Upper lobe of left lung (tissue), 6 donors: Measurements from ENCODE around the gene C4B. TPM values are rescaled to one million over a fixed set of nuclear protein-coding genes. Genes with fewer than 3 reads are reported as not detected.
"Not testable (repeated sequence)": the region's sequence is repeated elsewhere in the genome, so short reads cannot be mapped to it uniquely, and the experiment has no call there.

ENCODE experiments used
- ATAC-seq, 2 donors: fragments of 200-7000 bp; cut with Tn5 transposase; one replicate each; pipeline ENCODE4 v1.9.1; 2022; ENCODE audit warnings: mild to moderate bottlenecking in 2 of 2, moderate library complexity in 2 of 2; ENCODE audit not compliant: low FRiP score in 2 of 2
- DNase-seq, 2 donors: peaks; one replicate each; pipeline ENCODE4 v3.0.0-alpha.2; 2019 to 2020
- H3K27ac ChIP-seq, 4 donors: fragments of 200-600 bp; sonication (generic); one replicate each; pipeline ENCODE4 v1.5.1; 2016 to 2019
- H3K27me3 ChIP-seq, 4 donors: fragments of 200-600 bp; sonication (generic); one replicate each; pipeline ENCODE4 v1.5.1; 2017 to 2019
- H3K36me3 ChIP-seq, 4 donors: fragments of 200-600 bp; sonication (generic); one replicate each; pipeline ENCODE4 v1.5.1; 2016 to 2019
- H3K4me1 ChIP-seq, 4 donors: fragments of 200-600 bp; sonication (generic); one replicate each; pipeline ENCODE4 v1.5.1; 2018 to 2019
- H3K4me3 ChIP-seq, 4 donors: fragments of 200-600 bp; sonication (generic); one replicate each; pipeline ENCODE4 v1.5.1; 2017 to 2019; ENCODE audit warnings: mild to moderate bottlenecking in 2 of 4, moderate library complexity in 1 of 4
- H3K9me3 ChIP-seq, 4 donors: fragments of 200-600 bp; sonication (generic); one replicate each; pipeline ENCODE4 v1.5.1; 2018 to 2019
- WGBS, 2 donors: methylation state at CpG; one replicate each; pipeline ENCODE4 v1.1.5; 2017 to 2018; 5-methylcytosine and 5-hydroxymethylcytosine counted together
- total RNA-seq, 6 donors: library from RNA; depleted of rRNA in 4 of 6; stranded (reverse); fragments of >200 nt in 4 of 6; gene quantifications; one replicate each; pipeline versions ENCODE4 v1.1.0 to v1.2.1, GENCODE V29; 2016 to 2021
- donor health status: DM: no; HTN: no; CAD: no; lungs with moderate emphysema.
- donor health status: DM: no; HTN: yes; CAD: no; lungs with severe emphysema.

The C4B gene
- total RNA-seq, 6 donors from 2014 or later: 85.7 to 193 (median 97.7) TPM

DNA sequence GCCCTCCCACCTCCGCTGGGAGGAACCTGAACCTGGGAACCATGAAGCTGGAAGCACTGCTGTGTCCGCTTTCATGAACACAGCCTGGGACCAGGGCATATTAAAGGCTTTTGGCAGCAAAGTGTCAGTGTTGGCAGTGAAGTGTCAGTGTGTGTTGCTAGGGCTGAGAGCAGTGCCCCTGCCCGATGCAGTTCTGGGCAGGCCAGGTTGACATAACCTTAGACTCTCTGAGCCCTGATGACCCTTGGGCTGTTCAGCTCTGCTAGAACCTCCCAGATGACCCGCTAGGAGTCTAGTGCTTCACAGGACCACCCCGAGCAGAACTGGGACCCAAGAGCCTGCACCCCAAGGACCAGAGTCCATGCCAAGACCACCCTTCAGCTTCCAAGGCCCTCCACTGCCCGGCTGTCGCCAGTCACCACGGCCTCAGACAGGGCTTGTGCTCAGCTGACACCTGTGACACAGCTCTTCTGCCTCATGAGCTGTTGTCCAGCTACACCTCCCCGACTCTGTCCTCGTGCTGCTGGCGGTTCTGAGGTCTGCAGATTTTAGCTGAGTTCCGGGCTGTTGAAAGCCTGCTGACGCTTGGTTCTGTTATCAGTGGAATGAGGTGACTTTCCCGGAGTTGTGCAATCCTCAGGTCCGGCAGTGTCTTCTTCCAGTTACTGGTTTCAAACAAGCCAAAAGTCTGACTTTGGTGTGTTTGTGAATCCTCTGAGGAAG is 11.9 kb upstream of the C4B start:
- H3K9me3 ChIP-seq, H3K27ac ChIP-seq, H3K36me3 ChIP-seq, H3K27me3 ChIP-seq, H3K4me1 ChIP-seq, H3K4me3 ChIP-seq, DNase-seq: not testable (repeated sequence)
- peak in 1 of 2 donors; percentile 61 for ATAC-seq
- WGBS, 2 donors: no CpG with 5 or more reads among the region's 15 CpGs

DNA sequence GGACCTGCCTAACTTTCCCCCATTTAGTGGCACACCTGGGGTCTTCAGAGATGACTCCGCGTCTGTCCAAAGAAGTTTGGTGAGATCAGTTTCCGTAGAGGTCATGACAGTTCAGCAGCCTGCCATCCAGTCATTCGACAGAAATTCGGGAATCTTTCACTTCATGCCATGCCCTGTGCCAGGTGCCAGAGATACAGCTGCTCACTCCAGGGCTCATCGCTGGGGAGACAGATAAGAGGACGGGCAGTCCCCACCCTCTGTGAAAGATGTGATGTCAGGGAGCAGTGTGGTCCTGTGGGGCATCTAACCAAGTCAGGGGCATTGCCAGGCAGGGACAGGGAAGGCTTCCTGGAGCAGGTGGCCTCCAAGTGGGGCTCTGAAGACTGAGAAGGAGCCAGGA is 11.3 kb upstream of the C4B start:
- not testable (repeated sequence) for H3K27me3 ChIP-seq, H3K4me3 ChIP-seq, H3K9me3 ChIP-seq, ATAC-seq, H3K4me1 ChIP-seq, DNase-seq, H3K36me3 ChIP-seq, H3K27ac ChIP-seq
- no CpG with 5 or more reads among the region's 7 CpGs for WGBS, 2 donors

DNA sequence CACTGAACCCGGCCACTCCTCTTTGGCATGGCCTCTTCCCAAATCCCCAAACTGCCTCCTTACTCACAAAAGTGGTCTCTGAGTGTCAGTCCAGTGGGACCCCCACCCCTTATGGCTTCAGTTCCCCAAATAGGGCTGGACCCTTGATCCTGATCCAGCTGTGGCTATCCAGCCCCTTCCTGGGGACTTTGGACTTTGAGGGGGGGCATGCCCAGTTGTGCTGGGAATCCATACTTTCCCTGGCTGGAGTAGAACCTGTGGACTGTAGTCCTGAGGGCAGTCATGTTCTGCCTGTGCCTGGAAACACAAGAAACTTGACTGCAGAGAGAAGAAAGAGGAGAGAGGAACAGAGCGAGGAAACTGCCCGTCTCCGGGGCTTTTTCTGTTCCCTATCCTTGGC is 10.2 kb upstream of the C4B start:
- not testable (repeated sequence) for ATAC-seq, H3K36me3 ChIP-seq, H3K27ac ChIP-seq, H3K9me3 ChIP-seq, H3K27me3 ChIP-seq, H3K4me1 ChIP-seq, DNase-seq, H3K4me3 ChIP-seq
- 69 to 74% methylated on average over 3 to 4 of the region's 4 CpGs for whole genome bisulfite sequencing, 2 donors

DNA sequence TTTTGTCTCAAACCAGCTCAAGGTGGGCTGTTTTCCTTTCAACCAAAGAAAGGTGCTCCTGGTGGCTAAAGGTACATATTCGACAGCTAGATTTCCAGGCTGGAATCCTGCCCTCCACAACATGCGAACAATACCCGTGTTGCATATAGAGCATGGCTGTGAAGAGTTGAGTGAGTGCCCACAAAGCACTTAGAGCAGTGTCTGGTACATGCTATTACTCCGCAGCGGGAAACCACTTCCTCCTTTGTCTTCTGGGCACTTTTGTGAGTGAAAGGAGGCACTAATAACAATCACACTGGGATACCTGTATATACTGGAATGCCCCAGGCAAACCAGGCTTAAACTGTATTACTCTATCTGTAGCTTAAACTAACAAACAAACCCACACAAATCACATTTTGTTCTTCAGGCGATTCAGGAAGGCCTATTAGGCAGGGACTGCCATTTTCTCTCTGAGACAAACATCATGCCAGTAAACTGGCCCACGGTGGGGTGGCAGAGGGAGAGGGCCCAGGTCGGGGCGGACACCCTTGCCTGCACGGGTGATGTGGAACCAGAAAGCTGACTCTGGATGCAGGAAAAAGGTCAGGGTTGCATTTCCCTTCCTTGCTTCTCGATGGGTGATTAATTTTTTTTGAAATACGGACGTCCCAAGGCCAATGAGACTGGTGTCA is 9.6 kb upstream of the C4B start:
- H3K9me3 ChIP-seq, ATAC-seq: not testable (repeated sequence)
- peak in 1 of 2 donors; percentile 66 for DNase-seq

DNA sequence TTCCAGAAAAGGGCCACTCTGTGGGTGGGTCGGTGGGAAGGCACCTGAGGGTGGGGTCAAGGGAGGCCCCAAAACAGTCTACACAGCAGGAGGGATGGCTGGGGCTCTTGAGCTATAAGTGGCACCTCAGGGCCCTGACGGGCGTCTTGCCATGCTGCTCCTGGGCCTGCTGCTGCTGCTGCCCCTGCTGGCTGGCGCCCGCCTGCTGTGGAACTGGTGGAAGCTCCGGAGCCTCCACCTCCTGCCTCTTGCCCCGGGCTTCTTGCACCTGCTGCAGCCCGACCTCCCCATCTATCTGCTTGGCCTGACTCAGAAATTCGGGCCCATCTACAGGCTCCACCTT is 9.1 kb upstream of the C4B start:
- H3K4me1 ChIP-seq, ATAC-seq, H3K9me3 ChIP-seq, H3K4me3 ChIP-seq, H3K27me3 ChIP-seq, H3K36me3 ChIP-seq, H3K27ac ChIP-seq: not testable (repeated sequence)
- peak in 1 of 2 donors; percentile 64 for DNase-seq
- WGBS, 2 donors: 74 to 100% methylated on average over 1 to 9 of the region's 9 CpGs

More for the DNA sequence above, 9.6 kb upstream of the C4B start:
- H3K27me3 ChIP-seq, H3K36me3 ChIP-seq, H3K4me3 ChIP-seq, H3K27ac ChIP-seq, H3K4me1 ChIP-seq: not testable (repeated sequence)
- WGBS, 2 donors: 58 to 60% methylated on average over 7 to 11 of the region's 13 CpGs

DNA sequence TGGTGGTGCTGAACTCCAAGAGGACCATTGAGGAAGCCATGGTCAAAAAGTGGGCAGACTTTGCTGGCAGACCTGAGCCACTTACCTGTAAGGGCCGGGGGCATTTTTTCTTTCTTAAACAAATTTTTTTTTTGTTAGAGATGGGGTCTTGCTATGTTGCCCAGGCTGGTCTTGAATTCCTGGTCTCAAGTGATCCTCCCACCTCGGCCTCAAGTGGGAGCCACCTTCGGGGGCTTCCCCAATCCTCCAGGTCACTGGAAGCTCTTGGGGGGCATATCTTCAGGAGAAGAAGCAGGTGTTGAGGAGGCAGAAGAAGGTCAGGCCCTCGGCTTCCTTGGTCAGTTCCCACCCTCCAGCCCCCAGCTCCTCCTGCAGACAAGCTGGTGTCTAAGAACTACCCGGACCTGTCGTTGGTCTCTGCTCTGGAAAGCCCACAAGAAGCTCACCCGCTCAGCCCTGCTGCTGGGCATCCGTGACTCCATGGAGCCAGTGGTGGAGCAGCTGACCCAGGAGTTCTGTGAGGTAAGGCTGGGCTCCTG is 8.5 kb upstream of the C4B start:
- H3K4me3 ChIP-seq, H3K9me3 ChIP-seq, H3K4me1 ChIP-seq, H3K27ac ChIP-seq, H3K36me3 ChIP-seq, H3K27me3 ChIP-seq, DNase-seq, ATAC-seq: not testable (repeated sequence)
- WGBS, 2 donors: 86 to 87% methylated on average over 7 to 8 of the region's 8 CpGs

DNA sequence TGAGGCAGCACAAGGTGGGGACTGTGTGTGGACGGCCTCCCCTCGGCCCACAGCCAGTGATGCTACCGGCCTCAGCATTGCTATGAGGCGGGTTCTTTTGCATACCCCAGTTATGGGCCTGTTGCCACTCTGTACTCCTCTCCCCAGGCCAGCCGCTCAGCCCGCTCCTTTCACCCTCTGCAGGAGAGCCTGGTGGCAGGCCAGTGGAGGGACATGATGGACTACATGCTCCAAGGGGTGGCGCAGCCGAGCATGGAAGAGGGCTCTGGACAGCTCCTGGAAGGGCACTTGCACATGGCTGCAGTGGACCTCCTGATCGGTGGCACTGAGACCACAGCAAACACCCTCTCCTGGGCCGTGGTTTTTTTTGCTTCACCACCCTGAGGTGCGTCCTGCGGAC is 7.5 kb upstream of the C4B start:
- ATAC-seq, H3K27me3 ChIP-seq, H3K27ac ChIP-seq, H3K4me1 ChIP-seq, H3K9me3 ChIP-seq, H3K4me3 ChIP-seq, H3K36me3 ChIP-seq: not testable (repeated sequence)
- DNase-seq: peak in 1 of 2 donors; percentile 36
- WGBS, 2 donors: 83% methylated on average over 12 of the region's 12 CpGs; no CpG with 5 or more reads in 1 of the 2 donors

DNA sequence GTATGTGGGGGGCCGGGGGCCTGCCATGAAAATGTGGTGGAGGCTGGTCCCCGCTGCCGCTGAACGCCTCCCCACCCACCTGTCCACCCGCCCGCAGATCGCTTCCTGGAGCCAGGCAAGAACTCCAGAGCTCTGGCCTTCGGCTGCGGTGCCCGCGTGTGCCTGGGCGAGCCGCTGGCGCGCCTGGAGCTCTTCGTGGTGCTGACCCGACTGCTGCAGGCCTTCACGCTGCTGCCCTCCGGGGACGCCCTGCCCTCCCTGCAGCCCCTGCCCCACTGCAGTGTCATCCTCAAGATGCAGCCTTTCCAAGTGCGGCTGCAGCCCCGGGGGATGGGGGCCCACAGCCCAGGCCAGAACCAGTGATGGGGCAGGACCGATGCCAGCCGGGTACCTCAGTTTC is 6.6 kb upstream of the C4B start:
- not testable (repeated sequence) for H3K36me3 ChIP-seq, H3K27me3 ChIP-seq, H3K27ac ChIP-seq, ATAC-seq, H3K4me3 ChIP-seq, H3K4me1 ChIP-seq, H3K9me3 ChIP-seq
- peak in 1 of 2 donors; percentile 50 for DNase-seq
- no CpG with 5 or more reads among the region's 24 CpGs for WGBS, 2 donors

DNA sequence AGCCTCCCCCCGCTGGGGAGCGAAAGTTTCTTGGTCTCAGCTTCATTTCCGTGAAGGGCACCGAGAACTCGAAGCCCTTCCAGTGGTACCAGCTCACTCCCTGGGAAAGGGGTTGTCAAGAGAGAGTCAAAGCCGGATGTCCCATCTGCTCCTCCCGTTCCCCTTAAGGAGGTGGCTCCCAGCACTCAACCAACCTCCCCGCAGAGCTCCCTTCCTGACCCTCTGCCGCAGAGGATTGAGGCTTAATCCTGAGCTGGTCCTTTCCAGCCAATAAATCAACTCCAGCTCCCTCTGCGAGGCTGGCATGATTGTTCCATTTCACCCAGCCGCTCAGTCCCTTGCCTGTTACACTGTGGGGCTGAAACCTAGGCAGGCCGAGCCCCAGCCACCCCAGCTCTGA is 6.0 kb upstream of the C4B start:
- ATAC-seq, H3K36me3 ChIP-seq: not testable (repeated sequence)

DNA sequence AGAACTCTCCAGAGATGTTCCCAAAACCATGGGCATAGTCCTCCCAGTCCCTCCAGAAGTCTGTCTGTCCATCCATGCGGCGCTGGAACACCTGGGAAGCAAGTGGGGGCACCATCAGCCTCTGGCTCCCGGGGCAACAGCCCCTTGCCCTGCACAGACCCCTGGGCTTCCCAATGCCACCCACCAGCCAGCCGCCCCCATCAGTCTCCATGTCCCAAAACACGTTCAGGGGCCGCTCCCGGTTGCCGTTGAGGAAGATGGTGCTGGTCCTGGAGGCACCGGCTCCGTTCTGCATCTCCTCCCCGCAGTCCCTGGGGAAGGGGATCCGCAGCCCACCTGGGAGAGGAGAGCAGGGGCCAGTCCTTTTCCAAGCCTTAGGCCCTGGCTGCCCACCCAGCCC is 5.1 kb upstream of the C4B start:
- not testable (repeated sequence) for H3K36me3 ChIP-seq, H3K27me3 ChIP-seq, H3K4me1 ChIP-seq, H3K9me3 ChIP-seq, ATAC-seq, H3K4me3 ChIP-seq, H3K27ac ChIP-seq
- 77 to 81% methylated on average over 4 to 5 of the region's 12 CpGs for WGBS, 2 donors
- peak in 1 of 2 donors; percentile 37 for DNase-seq

More for the DNA sequence above, 6.0 kb upstream of the C4B start:
- not testable (repeated sequence) for H3K4me1 ChIP-seq, H3K27me3 ChIP-seq, H3K9me3 ChIP-seq, H3K4me3 ChIP-seq, H3K27ac ChIP-seq
- 52 to 76% methylated on average over 3 to 8 of the region's 12 CpGs for WGBS, 2 donors
- DNase-seq: peak in 1 of 2 donors; percentile 7

DNA sequence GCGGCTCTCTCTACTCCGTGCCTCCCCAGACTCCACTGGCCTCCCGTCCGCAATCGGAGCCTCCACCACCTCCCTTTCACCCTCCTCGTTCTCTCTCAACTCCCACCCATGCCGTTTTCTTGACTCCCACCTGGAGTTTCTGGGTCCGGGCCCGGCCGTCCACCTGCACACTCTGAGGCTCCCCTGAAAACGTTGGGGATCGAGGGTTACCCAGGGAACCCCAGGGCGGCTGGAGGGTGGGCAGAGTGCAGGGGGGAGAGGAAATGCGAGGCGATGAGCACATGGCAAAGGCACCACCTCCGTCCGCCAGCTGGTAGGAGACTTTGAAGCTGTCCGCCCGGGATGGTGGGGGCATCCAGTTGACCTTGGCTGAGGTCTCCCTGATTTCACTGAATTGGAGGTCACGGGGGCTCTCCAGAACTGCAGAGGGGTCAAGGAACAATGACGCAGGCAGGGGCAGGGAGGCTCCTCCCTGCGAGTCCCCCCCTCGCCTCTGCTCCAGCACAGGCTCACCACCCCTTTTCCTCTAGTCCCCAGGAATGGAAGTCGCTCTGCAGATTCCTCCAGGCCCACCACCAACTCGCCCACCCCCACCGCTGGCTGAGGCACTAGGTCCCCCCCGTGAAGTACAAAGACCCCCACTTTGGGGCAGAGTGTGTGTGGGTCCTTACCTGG is 3.6 kb upstream of the C4B start:
- not testable (repeated sequence) for ATAC-seq, H3K27me3 ChIP-seq

DNA sequence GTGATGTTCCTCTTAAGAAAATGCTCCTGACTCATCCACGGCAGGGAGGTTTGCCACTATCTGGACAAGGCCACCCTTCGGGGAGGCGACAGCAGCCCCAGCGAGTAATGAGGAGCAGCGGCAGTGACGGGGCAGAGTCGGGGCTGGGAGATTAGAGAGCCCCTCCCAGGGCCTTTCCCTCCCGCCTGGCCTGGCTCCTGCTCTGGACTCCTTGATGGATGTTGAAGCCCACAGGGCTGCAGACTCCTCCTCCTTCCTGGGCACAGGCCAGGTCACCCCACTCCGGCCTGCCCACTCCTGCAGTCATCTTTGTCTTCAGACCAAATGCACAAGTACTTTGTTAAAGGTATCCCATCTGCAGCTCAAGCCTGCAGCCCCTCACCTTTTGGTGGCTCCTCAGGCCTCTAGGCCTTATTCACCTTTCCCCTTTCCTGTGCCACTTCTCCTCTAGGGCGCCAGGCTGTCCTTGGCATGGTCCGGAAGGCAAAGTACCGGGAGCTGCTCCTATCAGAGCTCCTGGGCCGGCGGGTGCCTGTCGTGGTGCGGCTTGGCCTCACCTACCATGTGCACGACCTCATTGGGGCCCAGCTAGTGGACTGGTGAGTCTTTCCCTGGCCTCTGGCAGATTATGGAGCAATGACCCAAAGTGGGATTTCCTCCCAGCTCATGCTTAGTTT is 1.5 kb upstream of the C4B start:
- peak in 1 of 2 donors; percentile 43 for ATAC-seq
- H3K4me1 ChIP-seq: not testable (repeated sequence)

More for the DNA sequence above, 3.6 kb upstream of the C4B start:
- H3K9me3 ChIP-seq, H3K4me3 ChIP-seq, H3K27ac ChIP-seq, H3K36me3 ChIP-seq, H3K4me1 ChIP-seq: not testable (repeated sequence)
- WGBS, 2 donors: 69 to 85% methylated on average over 10 to 23 of the region's 27 CpGs
- DNase-seq: peak in 1 of 2 donors; percentile 65

More for the DNA sequence above, 1.5 kb upstream of the C4B start:
- not testable (repeated sequence) for H3K4me3 ChIP-seq, H3K9me3 ChIP-seq, H3K27ac ChIP-seq, H3K27me3 ChIP-seq, H3K36me3 ChIP-seq
- peak in 1 of 2 donors; percentile 67 for DNase-seq
- 86 to 88% methylated on average over 4 to 13 of the region's 17 CpGs for WGBS, 2 donors
